ENCODE results near the gene MELK.

DNA sequence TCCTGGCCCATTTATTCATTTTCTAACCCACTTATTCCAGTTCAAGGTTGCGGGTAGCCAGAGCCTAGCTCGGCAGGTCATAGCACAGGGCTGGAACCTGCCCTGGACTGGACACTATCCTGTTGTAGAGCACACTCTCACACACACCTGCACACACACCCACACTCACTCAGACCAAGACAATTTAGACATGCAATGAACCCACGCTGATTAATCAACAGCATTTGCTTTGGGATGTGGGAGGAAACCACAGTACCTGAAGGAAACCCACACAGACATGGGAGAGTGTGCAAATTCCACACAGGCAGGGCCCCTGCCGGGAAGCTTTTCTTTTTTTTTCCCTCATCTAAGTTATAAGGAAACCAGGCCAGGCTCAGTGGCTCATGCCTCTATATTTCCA lies 34.8 kb upstream of the MELK start:
- TF ChIP-seq, protein P1, sequence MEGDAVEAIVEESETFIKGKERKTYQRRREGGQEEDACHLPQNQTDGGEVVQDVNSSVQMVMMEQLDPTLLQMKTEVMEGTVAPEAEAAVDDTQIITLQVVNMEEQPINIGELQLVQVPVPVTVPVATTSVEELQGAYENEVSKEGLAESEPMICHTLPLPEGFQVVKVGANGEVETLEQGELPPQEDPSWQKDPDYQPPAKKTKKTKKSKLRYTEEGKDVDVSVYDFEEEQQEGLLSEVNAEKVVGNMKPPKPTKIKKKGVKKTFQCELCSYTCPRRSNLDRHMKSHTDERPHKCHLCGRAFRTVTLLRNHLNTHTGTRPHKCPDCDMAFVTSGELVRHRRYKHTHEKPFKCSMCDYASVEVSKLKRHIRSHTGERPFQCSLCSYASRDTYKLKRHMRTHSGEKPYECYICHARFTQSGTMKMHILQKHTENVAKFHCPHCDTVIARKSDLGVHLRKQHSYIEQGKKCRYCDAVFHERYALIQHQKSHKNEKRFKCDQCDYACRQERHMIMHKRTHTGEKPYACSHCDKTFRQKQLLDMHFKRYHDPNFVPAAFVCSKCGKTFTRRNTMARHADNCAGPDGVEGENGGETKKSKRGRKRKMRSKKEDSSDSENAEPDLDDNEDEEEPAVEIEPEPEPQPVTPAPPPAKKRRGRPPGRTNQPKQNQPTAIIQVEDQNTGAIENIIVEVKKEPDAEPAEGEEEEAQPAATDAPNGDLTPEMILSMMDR (conservative IDR thresholded peaks at IDR 0.05; ENCODE audit: low read length), result no peak
- no peak for TF ChIP-seq EZH2phosphoT487 (IDR thresholded peaks at IDR 0.05; ENCODE audit: borderline replicate concordance, low read depth, low read length)

All from OCI-LY7 (cell line).